HG03460 (cell line): ENCODE results near the gene SMIM27.

Experiments used
- ATAC-seq: cut with Tn5 transposase; IDR thresholded peaks from one replicate; pipeline ENCODE4 v1.9.1; 2021; ENCODE audit not compliant: unreplicated experiment

The SMIM27 gene

DNA sequence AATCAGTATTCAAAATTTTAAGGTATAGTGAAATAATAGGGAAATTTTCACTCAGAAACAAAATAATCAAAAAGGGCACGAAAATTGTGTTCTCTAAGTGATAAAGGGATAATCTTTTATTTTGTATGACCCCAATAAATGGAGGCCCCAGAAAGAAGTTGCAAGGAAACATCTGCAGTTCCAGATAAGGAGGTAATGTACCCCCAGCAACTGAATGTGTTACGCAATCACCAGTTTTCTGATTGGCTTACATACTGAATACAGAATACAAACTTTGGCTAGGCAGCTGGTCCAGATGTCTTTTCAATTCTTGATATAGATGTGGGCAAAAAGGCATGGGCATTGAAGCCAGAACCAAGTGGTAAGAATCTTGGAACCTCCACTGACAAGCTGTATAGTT lies 2.0 kb downstream of the SMIM27 start:
- no peak for ATAC-seq

GRCh38 chr9:32554591-32554990 lies 2.5 kb downstream of the SMIM27 start:
- ATAC-seq: no peak

GRCh38 chr9:32558408-32558934 lies 6.3 kb downstream of the SMIM27 start:
- ATAC-seq: no peak

DNA sequence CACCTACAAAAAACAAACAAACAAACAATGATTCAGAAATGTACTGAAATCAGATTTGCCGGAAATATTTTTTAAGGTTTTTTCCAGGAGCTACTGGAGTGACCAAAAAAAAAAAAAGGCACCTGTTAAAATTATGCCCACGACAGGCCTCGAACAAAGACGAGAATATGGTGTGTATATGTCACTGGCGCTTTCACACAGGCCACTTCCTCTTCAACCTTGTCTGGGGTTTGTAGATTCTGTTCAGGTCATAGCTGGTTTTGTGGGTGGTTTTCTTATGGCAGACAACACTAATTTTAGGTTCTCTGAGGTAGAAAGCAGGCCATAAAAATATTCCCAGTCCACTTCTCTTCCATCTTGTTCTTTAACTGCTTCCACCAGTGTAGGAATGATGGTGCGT lies 13.8 kb downstream of the SMIM27 start:
- no peak for ATAC-seq

DNA sequence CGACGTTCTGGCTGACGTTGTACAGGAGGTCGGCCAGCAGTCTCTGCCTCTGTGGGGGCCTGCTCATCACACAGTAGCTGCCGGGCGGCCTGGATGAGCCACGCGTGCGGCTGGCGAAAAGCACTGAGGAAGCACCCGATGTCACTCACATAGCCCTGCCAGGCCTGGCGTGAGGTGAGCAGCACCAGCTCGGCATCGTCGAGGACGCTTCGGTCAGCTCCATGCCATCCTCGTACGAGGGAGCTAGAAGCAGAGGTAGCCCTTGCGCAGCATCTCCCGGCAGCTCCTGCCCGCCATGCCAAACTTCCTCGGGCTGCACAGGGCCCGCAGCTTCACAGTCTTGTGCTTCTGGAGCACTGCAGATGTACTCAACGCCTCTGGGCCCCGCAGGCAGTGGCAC lies 14.6 kb downstream of the SMIM27 start:
- no peak for ATAC-seq

- no peak for ATAC-seq
Measured at GRCh38 chr9:32570262-32570661, 18.1 kb downstream of the SMIM27 start.

GRCh38 chr9:32571969-32572899 lies 20.1 kb downstream of the SMIM27 start:
- ATAC-seq: peak; percentile 91

- peak; percentile 80 for ATAC-seq
Measured at GRCh38 chr9:32572900-32573523, 20.9 kb downstream of the SMIM27 start, which contains the start of gene NDUFB6. TSS of gene NDUFB6 (minus strand) at chr9:32573159. CDS start at chr9:32573060, 99 bp downstream.

GRCh38 chr9:32573821-32574220 lies 21.7 kb downstream of the SMIM27 start:
- no peak for ATAC-seq

DNA sequence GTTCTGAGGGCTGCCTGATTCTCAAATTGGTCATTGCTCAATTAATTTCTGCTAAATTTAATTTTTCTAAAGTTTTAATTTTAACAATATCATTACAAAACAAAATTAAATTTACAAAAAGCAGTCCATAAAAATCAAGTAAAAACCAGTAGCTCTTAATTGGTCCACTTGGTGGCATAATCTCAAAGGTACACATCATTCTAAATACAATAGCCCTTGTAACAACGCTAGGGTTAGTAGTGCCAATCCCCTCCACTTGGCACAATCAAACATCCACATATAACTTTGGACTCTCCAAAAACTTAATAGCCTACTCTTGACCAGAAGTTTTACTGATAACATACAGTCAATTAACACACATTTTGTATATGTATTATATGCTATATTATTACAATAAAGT lies 22.7 kb downstream of the SMIM27 start:
- no peak for ATAC-seq

DNA sequence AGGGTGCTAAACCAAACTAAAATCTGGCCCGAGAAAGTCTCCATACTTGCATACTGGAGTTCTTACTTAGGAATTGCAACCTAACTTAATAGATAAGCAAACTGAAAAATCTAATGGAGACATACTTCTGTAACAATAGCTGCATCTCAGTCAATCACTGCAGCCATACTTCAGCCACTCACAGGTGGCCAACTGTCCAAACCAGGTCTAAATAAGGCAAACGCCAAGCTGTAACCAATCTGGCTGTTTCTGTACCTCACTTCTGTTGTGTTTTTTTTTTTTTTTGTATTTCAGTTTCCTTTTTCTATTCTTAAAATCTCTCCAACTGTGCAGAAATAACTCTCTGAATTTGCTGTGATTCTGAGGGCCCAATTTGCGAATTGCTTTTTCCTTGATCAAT lies 25.2 kb downstream of the SMIM27 start:
- no peak for ATAC-seq

DNA sequence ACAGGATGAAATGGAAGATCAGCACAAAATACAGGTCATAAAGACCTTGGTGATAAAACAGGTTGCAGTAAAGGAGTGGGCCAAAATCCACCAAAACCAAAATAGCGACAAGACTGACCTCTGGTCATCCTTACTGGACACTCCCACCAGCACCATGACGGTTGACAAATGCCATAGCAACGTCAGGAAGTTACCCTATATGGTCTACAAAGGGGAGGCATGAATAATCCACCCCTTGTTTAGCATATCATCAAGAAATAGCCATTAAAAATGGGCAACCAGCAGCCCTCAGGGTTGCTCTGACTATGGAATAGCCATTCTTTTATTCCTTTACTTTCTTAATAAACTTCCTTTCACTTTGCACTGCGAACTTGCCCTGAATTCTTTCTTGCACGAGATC lies 26.8 kb downstream of the SMIM27 start:
- ATAC-seq: no peak

GRCh38 chr9:32579706-32580331 lies 27.7 kb downstream of the SMIM27 start:
- no peak for ATAC-seq

GRCh38 chr9:32580631-32581300 lies 28.6 kb downstream of the SMIM27 start:
- no peak for ATAC-seq

GRCh38 chr9:32581512-32582143 lies 29.5 kb downstream of the SMIM27 start:
- no peak for ATAC-seq

DNA sequence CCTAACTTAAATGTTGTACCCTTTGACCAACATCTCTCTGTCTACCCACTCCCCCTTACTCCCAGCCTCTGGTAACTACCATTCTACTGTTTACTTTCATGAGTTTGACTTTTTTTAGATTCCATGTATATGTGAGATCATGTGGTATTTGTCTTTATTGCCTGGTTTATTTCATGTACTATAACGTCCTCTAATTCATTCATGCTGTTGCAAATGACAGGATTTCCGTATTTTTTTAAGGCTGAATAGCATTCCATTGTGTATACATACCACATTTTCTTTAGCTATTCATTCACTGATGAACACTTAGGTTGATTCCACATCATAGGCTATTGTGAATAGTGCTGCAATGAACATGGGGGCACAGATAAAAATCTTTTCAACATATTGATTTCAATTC lies 32.7 kb downstream of the SMIM27 start:
- no peak for ATAC-seq

- no peak for ATAC-seq
Measured at GRCh38 chr9:32587901-32588300, 35.8 kb downstream of the SMIM27 start.

DNA sequence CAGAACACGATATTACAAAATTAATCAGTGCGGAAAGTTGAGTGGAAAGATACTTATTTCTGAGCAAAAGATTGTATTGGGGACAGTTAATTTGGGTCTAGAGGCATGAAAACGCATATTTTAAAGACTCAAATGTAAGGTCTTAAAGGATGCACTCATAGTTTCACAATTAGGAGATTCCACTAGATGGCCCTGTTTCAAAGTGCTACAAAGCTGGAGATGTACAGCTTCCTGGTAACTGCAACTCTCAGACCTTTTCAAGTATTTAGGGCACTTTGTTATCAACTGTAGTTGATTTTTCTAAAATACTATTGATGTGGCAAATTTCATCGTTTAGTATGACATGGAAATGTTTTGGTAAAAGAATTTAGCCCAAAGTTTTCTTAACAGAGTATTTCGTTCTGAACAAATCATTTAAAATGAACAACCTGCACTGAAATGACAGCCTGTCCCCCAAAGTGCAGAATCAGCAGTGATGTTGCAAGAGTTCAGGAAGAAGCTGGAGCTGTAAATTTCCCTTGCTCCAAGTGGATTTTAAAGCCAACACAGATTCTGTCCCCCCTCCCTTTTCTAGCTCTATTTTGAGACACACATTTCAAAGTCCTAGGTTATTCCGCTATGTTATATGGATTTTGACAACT lies 37.1 kb downstream of the SMIM27 start:
- no peak for ATAC-seq

- ATAC-seq: no peak
Measured at GRCh38 chr9:32590476-32590875, 38.3 kb downstream of the SMIM27 start.

- ATAC-seq: no peak
Measured at GRCh38 chr9:32590898-32591297, 38.8 kb downstream of the SMIM27 start.
